ENCODE measurements around the gene XYLT1. TPM values are rescaled to one million over a fixed set of nuclear protein-coding genes. Genes with fewer than 3 reads are reported as not detected.

XYLT1 gene
- total RNA-seq, 1 donor from 2014 or later, result under 0.01 TPM

DNA sequence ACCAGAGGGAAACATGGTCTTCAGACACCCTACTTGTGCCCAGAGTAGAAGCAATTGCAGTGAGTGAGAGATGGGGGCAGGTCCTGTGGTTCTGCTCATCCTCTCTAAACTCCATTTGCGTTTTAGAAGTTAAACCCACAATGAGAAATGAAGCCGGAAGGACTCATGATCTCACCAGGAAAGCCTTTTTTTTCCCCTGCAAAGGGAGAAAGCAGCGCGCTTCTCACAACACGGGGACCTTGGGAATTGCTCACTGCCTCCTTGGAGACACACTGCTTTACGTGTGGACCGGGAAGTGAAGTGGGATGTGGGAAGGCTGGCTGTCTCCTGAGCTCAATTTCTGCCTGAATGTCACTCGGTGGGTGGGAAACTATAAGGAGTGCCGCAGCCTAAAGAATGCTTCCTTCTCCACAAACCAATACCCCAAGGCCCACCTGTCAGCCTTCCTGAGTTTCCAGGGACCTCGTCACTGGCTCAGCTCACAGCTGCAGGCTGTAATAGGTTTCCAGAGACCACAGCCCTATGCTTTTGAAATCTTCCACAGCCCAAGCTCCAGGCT lies 365.4 kb downstream of the XYLT1 start:
- FAIRE-seq, result peak; percentile 62
- Histone ChIP-seq H3K4me3 (ENCODE audit: low read depth, low read length) (no peak overlapping the region), H3K27me3 (ENCODE audit: control insufficient read depth, insufficient read depth, low read length) (no peaks in the 10 kb centered on the region), H3K36me3 (ENCODE audit: control insufficient read depth, insufficient read depth, low read length) (no peaks in the 10 kb centered on the region)
- TF ChIP-seq, protein P1, sequence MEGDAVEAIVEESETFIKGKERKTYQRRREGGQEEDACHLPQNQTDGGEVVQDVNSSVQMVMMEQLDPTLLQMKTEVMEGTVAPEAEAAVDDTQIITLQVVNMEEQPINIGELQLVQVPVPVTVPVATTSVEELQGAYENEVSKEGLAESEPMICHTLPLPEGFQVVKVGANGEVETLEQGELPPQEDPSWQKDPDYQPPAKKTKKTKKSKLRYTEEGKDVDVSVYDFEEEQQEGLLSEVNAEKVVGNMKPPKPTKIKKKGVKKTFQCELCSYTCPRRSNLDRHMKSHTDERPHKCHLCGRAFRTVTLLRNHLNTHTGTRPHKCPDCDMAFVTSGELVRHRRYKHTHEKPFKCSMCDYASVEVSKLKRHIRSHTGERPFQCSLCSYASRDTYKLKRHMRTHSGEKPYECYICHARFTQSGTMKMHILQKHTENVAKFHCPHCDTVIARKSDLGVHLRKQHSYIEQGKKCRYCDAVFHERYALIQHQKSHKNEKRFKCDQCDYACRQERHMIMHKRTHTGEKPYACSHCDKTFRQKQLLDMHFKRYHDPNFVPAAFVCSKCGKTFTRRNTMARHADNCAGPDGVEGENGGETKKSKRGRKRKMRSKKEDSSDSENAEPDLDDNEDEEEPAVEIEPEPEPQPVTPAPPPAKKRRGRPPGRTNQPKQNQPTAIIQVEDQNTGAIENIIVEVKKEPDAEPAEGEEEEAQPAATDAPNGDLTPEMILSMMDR (IDR thresholded peaks at IDR 0.05; ENCODE audit: insufficient read depth, low read length, severe bottlenecking), result no peak
- DNase-seq (ENCODE audit: low read depth), result no peak

DNA sequence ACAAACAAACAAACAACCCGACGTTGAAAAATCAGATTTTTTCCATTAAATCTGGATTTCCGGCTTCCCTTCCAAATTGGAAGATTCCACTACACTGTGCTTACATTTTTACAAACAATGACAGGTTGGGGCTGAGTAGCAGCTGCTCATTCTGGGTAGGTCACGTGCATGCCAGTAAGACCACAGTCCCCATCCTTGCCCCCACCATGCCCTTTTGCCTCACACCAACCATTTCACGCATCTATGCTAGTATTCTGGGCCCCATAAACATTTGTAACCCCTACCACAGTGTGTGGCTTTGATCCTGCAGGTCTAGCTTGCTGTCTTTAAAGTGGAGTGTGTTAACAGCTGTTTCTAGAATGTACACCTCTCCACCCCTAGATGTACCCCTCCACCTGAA lies 366.1 kb downstream of the XYLT1 start:
- Histone ChIP-seq H3K4me3 (ENCODE audit: low read depth, low read length) (no peak overlapping the region), H3K36me3 (ENCODE audit: control insufficient read depth, insufficient read depth, low read length) (no peaks in the 10 kb centered on the region), H3K27me3 (ENCODE audit: control insufficient read depth, insufficient read depth, low read length) (no peaks in the 10 kb centered on the region)
- FAIRE-seq (no peak), DNase-seq (ENCODE audit: low read depth) (no peak)
- TF ChIP-seq, protein P1 (IDR thresholded peaks at IDR 0.05; ENCODE audit: insufficient read depth, low read length, severe bottlenecking), result no peak

DNA sequence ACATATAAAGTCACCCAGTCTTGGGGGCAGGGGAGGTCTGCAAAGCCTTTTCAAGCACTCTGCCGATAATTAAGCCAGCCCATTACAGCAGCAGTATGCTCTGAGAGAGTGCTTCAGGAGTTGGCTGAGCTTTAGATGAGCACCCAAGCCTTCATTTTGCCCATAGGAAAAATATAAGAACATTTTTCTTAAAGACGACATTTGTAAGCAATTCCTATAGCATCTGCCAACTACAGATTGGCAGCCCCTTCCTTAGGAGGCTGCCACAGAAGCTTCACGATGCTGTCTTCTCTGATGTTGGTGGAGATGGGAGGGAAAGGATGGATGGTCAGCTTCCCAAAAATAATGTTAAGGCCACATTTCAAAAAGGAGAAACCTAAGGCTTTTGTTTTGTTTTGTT lies 367.5 kb downstream of the XYLT1 start:
- Histone ChIP-seq H3K4me3 (ENCODE audit: low read depth, low read length) (no peak overlapping the region), H3K27me3 (ENCODE audit: control insufficient read depth, insufficient read depth, low read length) (no peaks in the 10 kb centered on the region), H3K36me3 (ENCODE audit: control insufficient read depth, insufficient read depth, low read length) (no peaks in the 10 kb centered on the region)
- FAIRE-seq (no peak), DNase-seq (ENCODE audit: low read depth) (no peak)
- TF ChIP-seq, protein P1 (IDR thresholded peaks at IDR 0.05; ENCODE audit: insufficient read depth, low read length, severe bottlenecking), result no peak

DNA sequence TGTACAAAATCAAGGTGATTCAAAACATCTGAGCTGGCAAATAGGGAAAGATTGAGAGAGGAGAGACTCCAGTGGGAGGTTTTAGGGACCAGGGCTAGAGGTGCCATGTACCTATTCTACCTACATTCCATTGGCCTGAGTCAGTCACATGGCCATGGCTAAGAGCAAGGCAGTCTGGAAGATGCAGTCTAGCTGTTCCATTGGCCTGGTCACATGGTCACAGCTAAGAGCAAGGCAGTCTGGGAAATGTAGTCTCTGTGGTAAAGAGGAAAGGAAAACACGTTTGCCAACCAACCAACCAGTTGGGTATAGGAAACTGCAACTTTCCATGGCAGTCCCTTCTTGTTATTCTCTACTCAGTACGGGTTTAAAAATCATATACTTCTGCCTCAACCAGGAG lies 369.1 kb downstream of the XYLT1 start:
- Histone ChIP-seq H3K4me3 (ENCODE audit: low read depth, low read length) (no peak overlapping the region), H3K27me3 (ENCODE audit: control insufficient read depth, insufficient read depth, low read length) (no peaks in the 10 kb centered on the region), H3K36me3 (ENCODE audit: control insufficient read depth, insufficient read depth, low read length) (no peaks in the 10 kb centered on the region)
- no peak for FAIRE-seq
- TF ChIP-seq, protein P1 (IDR thresholded peaks at IDR 0.05; ENCODE audit: insufficient read depth, low read length, severe bottlenecking), result no peak
- peak; percentile 2 for DNase-seq (ENCODE audit: low read depth)

DNA sequence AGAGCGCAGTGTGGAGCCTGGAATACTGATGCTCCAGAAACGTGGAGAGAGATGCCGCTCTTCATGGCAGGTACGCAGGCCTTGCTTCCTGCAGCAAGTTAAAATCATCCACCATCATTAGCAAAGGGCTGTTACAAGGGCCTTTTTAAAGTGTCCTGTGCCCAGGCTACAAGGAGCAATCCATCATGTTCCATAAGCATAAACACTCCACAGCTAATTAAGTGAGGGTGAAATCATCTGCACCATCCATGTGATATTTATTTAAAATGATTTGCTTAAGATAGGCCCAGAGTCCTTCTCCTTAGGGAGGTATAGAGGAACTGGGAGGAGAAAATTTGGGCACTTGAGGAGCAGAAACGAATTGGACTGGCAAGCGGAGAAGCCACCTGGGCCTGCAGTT lies 372.1 kb downstream of the XYLT1 start:
- H3K4me3 ChIP-seq (ENCODE audit: low read depth, low read length), result no peak overlapping the region
- no peaks in the 10 kb centered on the region for H3K36me3 ChIP-seq (ENCODE audit: control insufficient read depth, insufficient read depth, low read length)
- DNase-seq (ENCODE audit: low read depth) (no peak), FAIRE-seq (no peak)
- no peaks in the 10 kb centered on the region for H3K27me3 ChIP-seq (ENCODE audit: control insufficient read depth, insufficient read depth, low read length)
- TF ChIP-seq, protein P1 (IDR thresholded peaks at IDR 0.05; ENCODE audit: insufficient read depth, low read length, severe bottlenecking), result no peak

DNA sequence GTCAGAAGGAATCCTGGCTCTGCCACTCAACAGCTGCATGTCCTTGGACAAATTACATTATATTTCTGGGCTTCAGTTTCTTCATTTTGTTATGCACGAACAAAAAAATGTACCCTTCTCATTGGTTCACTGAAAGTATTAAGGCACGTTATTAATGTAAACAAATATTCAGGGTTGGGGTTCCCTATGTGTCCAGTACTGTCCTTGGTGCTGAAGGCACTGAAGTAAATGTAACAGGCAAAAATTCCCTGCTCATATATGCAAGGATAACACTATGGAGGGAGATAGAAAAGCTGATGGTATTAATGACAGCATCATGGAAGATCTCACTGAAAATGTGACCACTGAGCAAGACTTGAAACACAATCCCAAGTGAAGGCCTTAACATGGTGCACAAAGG lies 386.6 kb downstream of the XYLT1 start:
- H3K36me3 ChIP-seq (ENCODE audit: control insufficient read depth, insufficient read depth, low read length), result no peaks in the 10 kb centered on the region
- DNase-seq (ENCODE audit: low read depth) (no peak), FAIRE-seq (no peak)
- H3K4me3 ChIP-seq (ENCODE audit: low read depth, low read length), result no peak overlapping the region
- H3K27me3 ChIP-seq (ENCODE audit: control insufficient read depth, insufficient read depth, low read length), result no peaks in the 10 kb centered on the region
- TF ChIP-seq, protein P1 (IDR thresholded peaks at IDR 0.05; ENCODE audit: insufficient read depth, low read length, severe bottlenecking), result no peak

All from bronchial epithelial cell (primary cell).